Left ventricle myocardium inferior (tissue), 1 donor: ENCODE results near the gene CFAP99. TPM values are rescaled to one million over a fixed set of nuclear protein-coding genes. Genes with fewer than 3 reads are reported as not detected.

Experiments
- DNase-seq: peaks from one replicate; pipeline ENCODE4 v3.0.0-alpha.2; 2020
- H3K27ac ChIP-seq: fragments of 200-600 bp; replicated peaks from 2 replicates; pipeline ENCODE4 v1.8.0; 2021
- H3K27me3 ChIP-seq: fragments of 200-600 bp; 2 replicates; pipeline ENCODE4 v1.8.0; 2021; ENCODE audit warnings: low read depth
- H3K36me3 ChIP-seq: fragments of 200-600 bp; 2 replicates; pipeline ENCODE4 v1.8.0; 2021
- H3K4me1 ChIP-seq: fragments of 200-600 bp; 2 replicates; pipeline ENCODE4 v1.8.0; 2021
- H3K4me3 ChIP-seq: fragments of 200-600 bp; 2 replicates; pipeline ENCODE4 v1.8.0; 2021; ENCODE audit warnings: mild to moderate bottlenecking, moderate library complexity
- H3K9me3 ChIP-seq: fragments of 200-600 bp; replicated peaks from 2 replicates; pipeline ENCODE4 v1.8.0; 2021
- intact Hi-C: fragments of 100-400 bp; cut with micrococcal nuclease; formaldehyde crosslinking; loops from one replicate; pipeline ENCODE4 v1.11.0; 2022
- total RNA-seq: library from RNA; stranded (reverse); fragmentation: NEBNext Ultra II Directional; extraction: Animal tissue kit (Norgen Biotek cat#: 25700); gene quantifications from one replicate; pipeline ENCODE4 v1.2.1, GENCODE V29; 2021
- TF ChIP-seq, protein P1 (sequence below): fragments of 200-600 bp; IDR thresholded peaks from 2 replicates; pipeline ENCODE4 v1.8.0; 2021; ENCODE audit warnings: antibody characterized with exemption, mild to moderate bottlenecking, borderline replicate concordance
- donor health status: DM: no; HTN: yes; CAD: no; lungs with severe emphysema.

The CFAP99 gene
- total RNA-seq, 1 donor from 2014 or later = not detected

DNA sequence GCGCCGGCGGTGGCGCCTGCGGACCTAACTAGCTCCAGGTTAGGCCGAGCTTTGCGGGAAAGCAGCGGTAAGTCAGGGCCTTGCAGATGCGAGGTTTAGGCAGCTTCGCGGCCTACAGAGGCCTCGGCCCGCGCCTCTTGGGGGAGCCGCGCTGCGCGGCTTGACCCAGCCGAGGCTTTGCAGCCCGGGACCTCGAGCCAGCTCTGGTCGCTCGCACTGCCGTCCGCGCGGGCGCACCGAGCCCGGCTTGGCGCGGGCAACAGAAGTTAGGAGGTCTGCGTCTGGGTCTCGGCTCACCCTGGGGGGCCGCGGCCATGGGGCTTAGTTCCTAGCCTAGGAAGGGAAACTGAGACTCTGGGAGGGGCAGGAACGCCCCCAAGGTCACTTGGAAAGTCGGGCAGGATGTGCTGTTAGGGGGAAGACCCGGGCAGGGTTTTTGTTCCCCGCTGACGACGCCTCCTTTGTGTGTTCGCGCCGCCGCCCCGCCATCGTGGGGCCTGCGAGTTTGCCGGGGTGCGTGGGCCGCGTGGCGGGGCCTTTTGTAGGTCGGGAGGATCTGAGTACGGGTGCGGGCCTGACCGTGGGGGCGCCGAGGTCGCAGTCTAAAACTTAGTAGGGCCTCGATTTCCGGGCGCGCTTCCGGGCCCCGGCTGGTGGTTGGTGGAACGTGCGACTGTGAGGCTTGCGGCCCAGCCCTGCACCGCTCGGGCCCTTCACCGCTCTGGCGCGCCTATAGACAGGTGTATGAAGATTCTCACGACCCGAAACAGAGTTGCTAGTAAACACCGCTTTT, 50.6 kb downstream of the CFAP99 start:
- peak overlapping the region; percentile 98 for H3K27ac ChIP-seq
- TF ChIP-seq, protein P1, sequence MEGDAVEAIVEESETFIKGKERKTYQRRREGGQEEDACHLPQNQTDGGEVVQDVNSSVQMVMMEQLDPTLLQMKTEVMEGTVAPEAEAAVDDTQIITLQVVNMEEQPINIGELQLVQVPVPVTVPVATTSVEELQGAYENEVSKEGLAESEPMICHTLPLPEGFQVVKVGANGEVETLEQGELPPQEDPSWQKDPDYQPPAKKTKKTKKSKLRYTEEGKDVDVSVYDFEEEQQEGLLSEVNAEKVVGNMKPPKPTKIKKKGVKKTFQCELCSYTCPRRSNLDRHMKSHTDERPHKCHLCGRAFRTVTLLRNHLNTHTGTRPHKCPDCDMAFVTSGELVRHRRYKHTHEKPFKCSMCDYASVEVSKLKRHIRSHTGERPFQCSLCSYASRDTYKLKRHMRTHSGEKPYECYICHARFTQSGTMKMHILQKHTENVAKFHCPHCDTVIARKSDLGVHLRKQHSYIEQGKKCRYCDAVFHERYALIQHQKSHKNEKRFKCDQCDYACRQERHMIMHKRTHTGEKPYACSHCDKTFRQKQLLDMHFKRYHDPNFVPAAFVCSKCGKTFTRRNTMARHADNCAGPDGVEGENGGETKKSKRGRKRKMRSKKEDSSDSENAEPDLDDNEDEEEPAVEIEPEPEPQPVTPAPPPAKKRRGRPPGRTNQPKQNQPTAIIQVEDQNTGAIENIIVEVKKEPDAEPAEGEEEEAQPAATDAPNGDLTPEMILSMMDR = no peak
- no peaks in the 10 kb centered on the region for H3K9me3 ChIP-seq
- intact Hi-C loops = no loop called here
- no peaks in the 10 kb centered on the region for H3K27me3 ChIP-seq
- peak; percentile 34 for DNase-seq
- H3K4me1 ChIP-seq = peaks cover 50% of the 10 kb centered on the region
- peak overlapping the region; percentile 85 for H3K4me3 ChIP-seq
- H3K36me3 ChIP-seq = peaks cover 27% of the 10 kb centered on the region

DNA sequence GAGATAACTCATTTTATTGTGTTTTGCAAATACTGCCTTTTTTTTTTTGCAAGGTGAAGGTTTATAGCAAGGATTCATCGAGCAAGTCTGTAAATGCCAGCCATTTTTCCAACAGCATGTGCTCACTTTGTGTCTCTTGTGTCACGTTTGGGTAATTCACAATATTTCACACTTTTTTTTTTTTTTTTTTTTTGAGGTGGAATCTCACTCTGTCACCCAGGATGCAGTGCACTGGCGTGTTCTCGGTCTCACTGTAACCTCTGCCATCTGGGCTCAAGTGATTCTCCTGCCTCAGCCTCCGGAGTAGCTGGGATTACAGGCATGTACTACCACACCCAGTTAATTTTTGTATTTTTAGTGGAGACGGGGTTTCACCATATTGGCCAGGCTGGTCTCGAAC, 52.0 kb downstream of the CFAP99 start:
- Histone ChIP-seq H3K27ac (no peak overlapping the region), H3K4me1 (peaks cover 57% of the 10 kb centered on the region), H3K27me3 (no peaks in the 10 kb centered on the region), H3K36me3 (peaks cover 27% of the 10 kb centered on the region), H3K9me3 (no peaks in the 10 kb centered on the region), H3K4me3 (peak overlapping the region; percentile 85)
- DNase-seq = no peak
- intact Hi-C loops = no loop called here
- TF ChIP-seq, protein P1 = no peak

DNA sequence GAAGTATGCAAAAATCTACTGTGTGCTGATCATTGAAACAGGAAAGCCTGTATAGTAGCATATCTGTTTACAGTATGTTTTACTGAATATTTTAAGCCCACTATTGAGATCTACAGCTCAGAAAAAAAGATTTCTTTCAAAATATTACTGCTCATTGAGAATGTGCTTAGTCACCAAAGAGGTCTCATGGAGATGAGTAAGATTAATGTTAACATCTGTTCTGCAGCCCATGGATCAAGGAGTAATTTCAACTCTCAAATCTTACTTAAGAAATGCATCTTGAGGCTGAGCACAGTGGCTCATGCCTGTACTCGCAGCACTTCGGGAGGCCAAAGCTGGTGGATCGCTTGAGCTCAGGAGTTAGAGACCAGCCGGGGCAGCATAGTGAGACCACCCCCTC, 53.4 kb downstream of the CFAP99 start:
- Histone ChIP-seq H3K4me3 (no peak overlapping the region), H3K9me3 (no peaks in the 10 kb centered on the region), H3K27ac (no peak overlapping the region), H3K27me3 (no peaks in the 10 kb centered on the region), H3K36me3 (peaks cover 27% of the 10 kb centered on the region), H3K4me1 (peaks cover 68% of the 10 kb centered on the region)
- intact Hi-C loops = no loop called here
- TF ChIP-seq, protein P1 = no peak
- DNase-seq = no peak

DNA sequence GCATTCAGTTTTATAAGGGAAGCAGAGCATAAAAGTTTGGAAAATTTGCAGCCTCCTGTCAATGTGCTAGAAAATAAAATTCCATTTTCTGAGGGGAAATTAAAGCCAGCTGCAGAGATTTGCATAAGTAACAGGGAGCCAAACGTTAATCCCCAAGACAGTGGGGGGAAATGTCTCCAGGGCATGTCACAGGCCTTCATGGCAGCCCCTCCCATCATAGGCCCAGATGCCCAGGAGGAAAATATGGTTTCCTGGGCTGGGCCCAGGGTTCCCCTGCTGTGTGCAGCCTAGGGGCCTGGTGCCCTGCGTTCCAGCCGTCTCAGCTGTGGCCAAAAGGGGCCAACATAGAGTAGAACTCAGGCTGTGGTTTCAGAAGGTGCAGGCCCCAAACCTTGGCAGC, 59.5 kb downstream of the CFAP99 start:
- Histone ChIP-seq H3K4me1 (peaks cover 81% of the 10 kb centered on the region), H3K9me3 (no peaks in the 10 kb centered on the region), H3K27ac (no peak overlapping the region), H3K4me3 (no peak overlapping the region), H3K36me3 (peaks cover 7% of the 10 kb centered on the region), H3K27me3 (no peaks in the 10 kb centered on the region)
- no peak for DNase-seq
- intact Hi-C loops = no loop called here
- TF ChIP-seq, protein P1 = no peak

DNA sequence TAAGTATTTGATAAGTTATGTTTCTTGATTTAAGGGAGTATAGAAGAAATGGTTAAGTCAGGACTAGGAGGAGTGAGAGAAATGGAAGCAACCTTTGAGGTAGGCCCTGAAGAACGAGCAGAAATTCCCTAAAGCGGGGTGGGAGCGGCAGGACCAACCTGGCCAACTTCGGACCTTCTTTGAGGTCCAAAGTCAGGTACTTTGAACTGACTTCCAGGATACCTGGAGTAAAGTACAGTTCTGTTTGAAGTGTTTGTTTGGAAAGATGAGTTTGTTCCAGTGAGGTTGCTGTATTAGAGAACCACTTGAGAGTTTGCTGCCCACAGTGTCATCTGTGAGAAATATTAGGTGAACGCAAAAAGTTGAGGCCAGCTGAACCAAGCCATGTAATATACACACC, 61.9 kb downstream of the CFAP99 start:
- peaks cover 99% of the 10 kb centered on the region for H3K4me1 ChIP-seq
- H3K9me3 ChIP-seq = no peaks in the 10 kb centered on the region
- no peaks in the 10 kb centered on the region for H3K27me3 ChIP-seq
- H3K4me3 ChIP-seq = no peak overlapping the region
- intact Hi-C loops = no loop called here
- no peaks in the 10 kb centered on the region for H3K36me3 ChIP-seq
- peak overlapping the region; percentile 83 for H3K27ac ChIP-seq
- TF ChIP-seq, protein P1 = no peak
- DNase-seq = no peak
